OCI-LY3 (cell line): ENCODE measurements around the gene LIG3.

Experiments used
- H2AFZ ChIP-seq: fragments of 200-600, 300-600 bp; shearing (Covaris generic); 2 replicates; pipeline ENCODE4 v1.6.0; 2014; ENCODE audit warnings: antibody characterized with exemption, low read depth, low read length
- H3K27ac ChIP-seq: fragments of 200-600, 300-600 bp; sonication (generic); 2 replicates; pipeline ENCODE4 v1.5.1; 2014; ENCODE audit warnings: mild to moderate bottlenecking, low read length, moderate library complexity, mixed read lengths
- H3K27me3 ChIP-seq: fragments of 200-600, 300-600 bp; sonication (generic); 2 replicates; pipeline ENCODE4 v1.6.1; 2014; ENCODE audit warnings: low read depth, low read length, mixed read lengths
- H3K36me3 ChIP-seq: fragments of 200-600, 300-600 bp; sonication (generic); replicated peaks from 2 replicates; pipeline ENCODE3; 2014; ENCODE audit warnings: low read depth, low read length, mixed read lengths
- H3K4me1 ChIP-seq: fragments of 300-600, 200-600 bp; sonication (generic); 2 replicates; pipeline ENCODE4 v1.6.1; 2014; ENCODE audit warnings: low read length, mixed read lengths
- H3K4me2 ChIP-seq: fragments of 200-600, 300-600 bp; sonication (generic); 2 replicates; pipeline ENCODE4 v1.6.1; 2014; ENCODE audit warnings: low read length, mixed read lengths
- H3K4me3 ChIP-seq: fragments of 300-600, 200-600 bp; sonication (generic); 2 replicates; pipeline ENCODE4 v1.5.1; 2014; ENCODE audit warnings: antibody characterized with exemption, mild to moderate bottlenecking, low read length, moderate library complexity
- H3K79me2 ChIP-seq: fragments of 300-600, 200-600 bp; shearing (Covaris generic); 2 replicates; pipeline ENCODE4 v1.6.1; 2014; ENCODE audit warnings: mild to moderate bottlenecking, low read length, mixed read lengths
- H3K9ac ChIP-seq: fragments of 300-600, 200-600 bp; shearing (Covaris generic); 2 replicates; pipeline ENCODE4 v1.6.0; 2014; ENCODE audit warnings: mild to moderate bottlenecking, low read length, moderate library complexity
- H3K9me3 ChIP-seq: fragments of 200-600, 300-600 bp; shearing (Covaris generic); 2 replicates; pipeline ENCODE4 v1.6.1; 2014; ENCODE audit warnings: low read length, mixed read lengths; ENCODE audit not compliant: insufficient read depth
- H4K20me1 ChIP-seq: fragments of 200-600, 300-600 bp; sonication (generic); 2 replicates; pipeline ENCODE4 v1.6.1; 2016; ENCODE audit warnings: low read length, mixed read lengths; ENCODE audit not compliant: insufficient read depth
- CTCF ChIP-seq: fragments of 200-600, 300-600 bp; sonication (generic); IDR thresholded peaks from 2 replicates; pipeline ENCODE4 v1.5.1; 2014; ENCODE audit warnings: antibody characterized with exemption, low read length, low read depth
- EZH2phosphoT487 ChIP-seq: fragments of 200-600 bp; shearing (Covaris generic); IDR thresholded peaks from 2 replicates; pipeline ENCODE4 v1.6.1; 2018; ENCODE audit warnings: antibody characterized with exemption, mixed run types, low read depth

The LIG3 gene

GRCh38 chr17:34980681-34981537 lies 597 bp downstream of the LIG3 start:
- H3K4me2 ChIP-seq: peak overlapping the region; percentile 90
- H3K27me3 ChIP-seq: no peaks in the 10 kb centered on the region
- no peaks in the 10 kb centered on the region for H3K9me3 ChIP-seq
- peaks cover 14% of the 10 kb centered on the region for H3K4me1 ChIP-seq
- peak overlapping the region; percentile 72 for H3K27ac ChIP-seq
- peaks cover 6% of the 10 kb centered on the region for H3K36me3 ChIP-seq
- H2AFZ ChIP-seq: peak overlapping the region; percentile 71; the same call in 1 of the 2 replicates
- H3K4me3 ChIP-seq: peak overlapping the region; percentile 93
- H4K20me1 ChIP-seq: no peaks in the 10 kb centered on the region
- H3K9ac ChIP-seq: peak overlapping the region; percentile 91
- TF ChIP-seq CTCF: peak; percentile 39
- no peak for TF ChIP-seq EZH2phosphoT487
- peaks cover 24% of the 10 kb centered on the region for H3K79me2 ChIP-seq

DNA sequence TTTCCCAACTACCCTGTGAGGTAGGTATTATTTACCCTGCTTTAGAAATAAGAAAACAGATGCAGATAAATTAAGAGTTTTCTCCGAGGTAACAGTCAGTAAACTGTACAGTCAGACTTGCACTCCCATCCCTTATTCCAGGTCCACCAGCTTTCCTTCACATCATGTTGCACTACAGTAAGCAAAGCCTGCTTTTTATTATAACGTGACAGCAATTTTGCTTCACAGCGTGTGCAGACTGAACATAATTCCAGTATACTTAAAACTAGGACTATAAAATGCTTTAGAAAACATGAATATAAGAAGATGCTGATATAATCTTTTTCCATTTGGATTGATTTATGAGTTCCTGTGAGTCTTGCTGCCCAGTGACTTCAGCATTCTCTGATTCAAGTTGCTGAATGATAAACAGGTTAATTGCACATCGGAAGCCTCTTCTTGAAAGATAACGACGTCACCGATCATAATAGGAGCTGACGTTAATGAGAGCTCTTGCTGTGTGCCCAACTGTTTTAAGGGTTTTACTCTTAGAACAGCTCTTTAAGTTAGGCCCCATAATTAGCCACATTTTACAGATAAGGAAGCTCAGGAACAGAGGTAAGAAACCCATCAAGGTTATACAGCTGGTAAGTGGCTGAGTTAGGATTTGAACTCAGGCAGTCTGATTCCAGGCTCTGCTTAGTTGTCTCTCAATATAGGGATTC lies 1.4 kb downstream of the LIG3 start:
- Histone ChIP-seq H3K4me2 (peak overlapping the region; percentile 90), H3K9ac (peak overlapping the region; percentile 91), H2AFZ (no peak overlapping the region), H3K79me2 (peaks cover 24% of the 10 kb centered on the region), H3K27ac (peak overlapping the region; percentile 72), H3K4me1 (peaks cover 14% of the 10 kb centered on the region), H3K36me3 (peaks cover 9% of the 10 kb centered on the region), H3K4me3 (peak overlapping the region; percentile 93), H4K20me1 (no peaks in the 10 kb centered on the region), H3K27me3 (no peaks in the 10 kb centered on the region), H3K9me3 (no peaks in the 10 kb centered on the region)
- no peak for TF ChIP-seq EZH2phosphoT487
- TF ChIP-seq CTCF: no peak

- Histone ChIP-seq H2AFZ (no peak overlapping the region), H3K4me3 (no peak overlapping the region), H3K4me1 (peaks cover 19% of the 10 kb centered on the region), H3K9ac (no peak overlapping the region), H3K9me3 (no peaks in the 10 kb centered on the region), H3K27me3 (no peaks in the 10 kb centered on the region), H3K27ac (no peak overlapping the region), H4K20me1 (no peaks in the 10 kb centered on the region), H3K79me2 (peaks cover 5% of the 10 kb centered on the region), H3K4me2 (no peak overlapping the region), H3K36me3 (peaks cover 48% of the 10 kb centered on the region)
- TF ChIP-seq CTCF (no peak), EZH2phosphoT487 (no peak)
These were observed 6.9 kb downstream of the LIG3 start for GRCh38 chr17:34987232-34987631.

- H4K20me1 ChIP-seq: no peaks in the 10 kb centered on the region
- H3K27ac ChIP-seq: no peak overlapping the region
- H3K79me2 ChIP-seq: no peaks in the 10 kb centered on the region
- H3K9ac ChIP-seq: no peak overlapping the region
- no peak overlapping the region for H3K4me3 ChIP-seq
- no peak overlapping the region for H3K4me2 ChIP-seq
- H3K36me3 ChIP-seq: peaks cover 48% of the 10 kb centered on the region
- no peaks in the 10 kb centered on the region for H3K27me3 ChIP-seq
- H2AFZ ChIP-seq: no peak overlapping the region
- TF ChIP-seq CTCF: no peak
- TF ChIP-seq EZH2phosphoT487: no peak
- peaks cover 19% of the 10 kb centered on the region for H3K4me1 ChIP-seq
- H3K9me3 ChIP-seq: no peaks in the 10 kb centered on the region
These were observed 8.3 kb downstream of the LIG3 start for GRCh38 chr17:34988644-34989043.
